Gastrocnemius medialis (tissue), 4 donors: Measurements from ENCODE around the gene SLC25A23. TPM values are rescaled to one million over a fixed set of nuclear protein-coding genes. Genes with fewer than 3 reads are reported as not detected.

Experiments used
- ATAC-seq, 2 donors: fragments of 150-250 bp; one replicate each; pipeline ENCODE4 v1.9.1; 2016
- DNase-seq, 2 donors: peaks; one replicate each; pipeline ENCODE4 v3.0.0-alpha.2; 2019
- H3K27ac ChIP-seq, 4 donors: fragments of 200-600 bp; sonication (generic); 1 replicate in 1 of 4; 2 replicates in 3 of 4; pipeline ENCODE4 v1.5.1; 2016 to 2018; ENCODE audit warnings: mild to moderate bottlenecking in 2 of 4, moderate library complexity in 1 of 4
- H3K27me3 ChIP-seq, 3 donors: fragments of 200-600 bp; sonication (generic) in 2 of 3; 1 replicate in 1 of 3; 2 replicates in 2 of 3; pipeline versions ENCODE4 v1.5.1 to v1.6.0; 2016 to 2019; ENCODE audit warnings: mild to moderate bottlenecking in 1 of 3, moderate library complexity in 1 of 3
- H3K36me3 ChIP-seq, 2 donors: fragments of 200-600 bp; sonication (generic) in 1 of 2; one replicate each; pipeline ENCODE4 v1.5.1; 2017 to 2018
- H3K4me1 ChIP-seq, 2 donors: fragments of 200-600 bp; sonication (generic) in 1 of 2; one replicate each; pipeline ENCODE4 v1.5.1; 2016 to 2017; ENCODE audit warnings: mild to moderate bottlenecking in 2 of 2
- H3K4me3 ChIP-seq, 4 donors: fragments of 200-600 bp; sonication (generic) in 3 of 4; 1 replicate in 1 of 4; 2 replicates in 3 of 4; pipeline ENCODE4 v1.5.1; 2016 to 2019; ENCODE audit warnings: mild to moderate bottlenecking in 2 of 4
- H3K9me3 ChIP-seq, 3 donors: fragments of 200-600 bp; sonication (generic) in 2 of 3; 1 replicate in 1 of 3; 2 replicates in 2 of 3; pipeline ENCODE4 v1.5.1; 2016 to 2019
- POLR2A ChIP-seq, 2 donors: fragments of 450-650 bp; IDR thresholded peaks; one replicate each; pipeline ENCODE4 v1.6.1; 2017; ENCODE audit warnings: antibody characterized with exemption in 2 of 2, mild to moderate bottlenecking in 2 of 2, moderate library complexity in 2 of 2
- in situ Hi-C, 4 donors: fragments of 200-750 bp; cut with MboI; loops; one replicate each; pipeline versions ENCODE4 v1.15.0 to v1.8.0; 2017; ENCODE audit warnings: low sequenced_read_pairs in 4 of 4
- intact Hi-C: fragments of 100-400 bp; cut with DNase I; formaldehyde crosslinking; loops from one replicate; pipeline ENCODE4 v1.15.1; 2023; ENCODE audit warnings: low total_unique reads
- total RNA-seq, 4 donors: library from RNA; depleted of rRNA; stranded (reverse); fragments of >200 nt; gene quantifications; one replicate each; pipeline versions ENCODE4 v1.1.0 to v1.2.3, GENCODE V29; 2016
- TF ChIP-seq, protein P1 (sequence below), 5 experiments: fragments of 450-650 bp in 3 of 5; fragments of 200-600 bp in 2 of 5; sonication (generic) in 2 of 5; IDR thresholded peaks in 4 of 5; conservative IDR thresholded peaks in 1 of 5; 1 replicate in 4 of 5; 2 replicates in 1 of 5; pipeline ENCODE4 v1.5.1; 2016 to 2019; ENCODE audit warnings: antibody characterized with exemption in 5 of 5, mild to moderate bottlenecking in 3 of 5, moderate library complexity in 3 of 5

Gene SLC25A23
- total RNA-seq, 4 donors from 2014 or later: 61.7 to 73.6 (median 65.0) TPM

DNA sequence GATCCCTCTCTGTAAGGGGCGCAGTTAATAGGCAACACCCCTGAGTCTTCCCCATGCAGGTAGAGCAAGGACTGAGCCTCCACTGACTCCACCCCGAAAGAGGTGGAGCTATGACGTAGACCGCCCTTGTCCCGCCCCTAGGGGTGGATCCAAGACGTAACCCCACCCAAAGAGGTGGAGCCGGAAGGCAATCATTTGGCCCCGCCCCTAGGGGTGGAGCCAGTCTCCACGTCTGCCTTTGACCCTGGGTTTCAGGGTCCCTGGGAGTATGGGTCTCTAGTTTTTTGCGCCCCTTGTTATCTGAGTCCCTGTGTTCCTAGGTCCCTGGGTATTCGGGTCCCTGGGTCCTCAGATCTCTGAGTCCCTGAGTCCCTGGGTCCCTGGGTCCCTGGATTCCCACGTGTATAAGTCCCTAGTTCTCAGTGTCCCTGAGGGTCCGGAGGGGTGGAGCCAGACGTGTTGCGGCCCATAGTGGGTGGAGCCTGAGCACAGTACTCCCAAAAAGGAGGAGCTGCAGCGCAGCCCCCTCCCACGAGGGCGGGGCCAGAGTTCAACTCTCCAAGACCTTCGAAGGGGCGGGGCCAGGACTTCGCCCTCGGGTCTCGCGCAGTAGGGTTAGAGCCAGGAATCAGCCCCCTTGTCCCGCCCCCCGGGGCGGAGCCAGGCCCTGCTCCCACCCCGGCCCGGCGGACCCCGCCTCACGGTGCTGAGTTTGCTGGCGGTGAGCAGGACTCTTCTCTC, 16.7 kb upstream of the SLC25A23 start:
- no peaks in the 10 kb centered on the region for H3K9me3 ChIP-seq
- intact Hi-C loops (no loop called here), in situ Hi-C loops (no loop called here)
- peak overlapping the region; percentile 4 to 37 (median 26) for H3K4me3 ChIP-seq
- ATAC-seq: peak in 1 of 2 donors; percentile 87
- no peak for TF ChIP-seq POLR2A (IDR thresholded peaks at IDR 0.05)
- TF ChIP-seq, protein P1, sequence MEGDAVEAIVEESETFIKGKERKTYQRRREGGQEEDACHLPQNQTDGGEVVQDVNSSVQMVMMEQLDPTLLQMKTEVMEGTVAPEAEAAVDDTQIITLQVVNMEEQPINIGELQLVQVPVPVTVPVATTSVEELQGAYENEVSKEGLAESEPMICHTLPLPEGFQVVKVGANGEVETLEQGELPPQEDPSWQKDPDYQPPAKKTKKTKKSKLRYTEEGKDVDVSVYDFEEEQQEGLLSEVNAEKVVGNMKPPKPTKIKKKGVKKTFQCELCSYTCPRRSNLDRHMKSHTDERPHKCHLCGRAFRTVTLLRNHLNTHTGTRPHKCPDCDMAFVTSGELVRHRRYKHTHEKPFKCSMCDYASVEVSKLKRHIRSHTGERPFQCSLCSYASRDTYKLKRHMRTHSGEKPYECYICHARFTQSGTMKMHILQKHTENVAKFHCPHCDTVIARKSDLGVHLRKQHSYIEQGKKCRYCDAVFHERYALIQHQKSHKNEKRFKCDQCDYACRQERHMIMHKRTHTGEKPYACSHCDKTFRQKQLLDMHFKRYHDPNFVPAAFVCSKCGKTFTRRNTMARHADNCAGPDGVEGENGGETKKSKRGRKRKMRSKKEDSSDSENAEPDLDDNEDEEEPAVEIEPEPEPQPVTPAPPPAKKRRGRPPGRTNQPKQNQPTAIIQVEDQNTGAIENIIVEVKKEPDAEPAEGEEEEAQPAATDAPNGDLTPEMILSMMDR (IDR thresholded peaks at IDR 0.05 in 4 of 5, conservative IDR thresholded peaks at IDR 0.05 in 1 of 5): no peak
- H3K4me1 ChIP-seq: no peaks in the 10 kb centered on the region
- peak in 1 of 2 donors; percentile 34 for DNase-seq
- no peaks in the 10 kb centered on the region for H3K36me3 ChIP-seq
- H3K27me3 ChIP-seq: peaks cover 29 to 44% (median 43%) of the 10 kb centered on the region in 3 donors
- H3K27ac ChIP-seq: no peak overlapping the region

DNA sequence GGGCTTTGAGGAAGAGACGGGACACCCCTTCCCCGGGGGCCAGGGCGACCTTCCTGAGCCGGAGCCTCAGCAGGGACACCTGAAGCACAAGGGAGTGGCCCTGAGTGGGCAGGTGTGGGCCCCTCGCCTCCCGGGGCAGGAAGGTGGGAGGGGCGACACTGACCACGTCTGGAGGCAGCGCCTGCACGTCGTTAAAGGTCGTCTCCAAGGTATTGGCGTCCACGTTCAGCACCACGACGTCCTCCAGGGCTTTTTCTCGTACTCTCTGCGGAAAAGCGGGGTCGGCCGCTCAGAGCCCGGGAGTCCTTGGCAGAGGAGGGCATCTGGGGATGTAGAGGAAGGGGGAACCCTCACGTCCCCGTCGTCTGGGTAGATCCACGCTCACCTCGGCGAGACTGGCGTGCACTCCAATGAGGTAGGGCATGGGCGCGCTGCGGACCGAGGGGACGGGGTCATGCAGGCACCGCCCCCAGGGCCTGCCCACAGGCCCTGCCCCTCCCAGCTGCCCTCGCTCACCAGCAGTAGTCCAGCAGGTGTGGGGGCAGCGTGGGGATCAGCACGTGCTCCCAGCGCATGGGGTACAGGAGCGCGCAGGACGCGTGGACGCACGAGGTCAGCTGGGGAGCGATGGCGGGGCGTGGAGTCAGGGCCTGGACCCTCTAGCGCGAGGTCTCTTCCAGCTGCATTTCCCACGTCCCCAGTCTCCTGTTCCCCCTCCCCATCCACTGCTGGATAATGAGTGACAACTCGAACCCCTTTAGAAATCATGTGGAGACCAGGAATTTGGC, 15.9 kb upstream of the SLC25A23 start:
- in situ Hi-C loops: no loop called here
- no peaks in the 10 kb centered on the region for H3K4me1 ChIP-seq
- H3K27ac ChIP-seq: no peak overlapping the region
- peaks cover 29 to 44% (median 43%) of the 10 kb centered on the region in 3 donors for H3K27me3 ChIP-seq
- no peak for DNase-seq
- no peaks in the 10 kb centered on the region for H3K36me3 ChIP-seq
- TF ChIP-seq, protein P1 (IDR thresholded peaks at IDR 0.05 in 4 of 5, conservative IDR thresholded peaks at IDR 0.05 in 1 of 5): no peak
- no peak for TF ChIP-seq POLR2A (IDR thresholded peaks at IDR 0.05)
- ATAC-seq: no peak
- no peaks in the 10 kb centered on the region for H3K9me3 ChIP-seq
- intact Hi-C loops: no loop called here
- no peak overlapping the region for H3K4me3 ChIP-seq

DNA sequence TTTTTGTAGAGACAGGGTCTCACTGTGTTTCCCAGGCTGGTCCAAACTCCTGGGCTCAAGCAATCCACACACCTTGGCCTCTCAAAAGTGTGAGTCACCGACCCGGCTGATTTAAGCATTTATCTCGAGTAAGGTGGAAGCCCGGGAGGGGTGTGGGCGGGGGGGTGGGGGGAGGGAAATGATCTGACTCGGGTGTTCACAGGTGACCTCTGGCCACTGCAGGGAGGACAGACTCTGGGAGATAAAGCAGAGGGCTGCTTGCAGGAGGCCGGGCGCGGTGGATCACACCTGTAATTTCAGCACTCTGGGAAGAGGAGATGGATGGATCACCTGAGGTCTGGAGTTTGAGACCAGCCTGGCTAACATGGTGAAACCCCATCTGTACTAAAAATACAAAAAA, 14.1 kb upstream of the SLC25A23 start:
- DNase-seq: no peak
- no peak overlapping the region for H3K4me3 ChIP-seq
- TF ChIP-seq, protein P1 (IDR thresholded peaks at IDR 0.05 in 4 of 5, conservative IDR thresholded peaks at IDR 0.05 in 1 of 5): no peak
- no peak for TF ChIP-seq POLR2A (IDR thresholded peaks at IDR 0.05)
- no peaks in the 10 kb centered on the region for H3K9me3 ChIP-seq
- H3K4me1 ChIP-seq: no peaks in the 10 kb centered on the region
- ATAC-seq: no peak
- peaks cover 29 to 37% (median 37%) of the 10 kb centered on the region in 3 donors for H3K27me3 ChIP-seq
- no peaks in the 10 kb centered on the region for H3K36me3 ChIP-seq
- in situ Hi-C loops (no loop called here), intact Hi-C loops (no loop called here)
- H3K27ac ChIP-seq: no peak overlapping the region

DNA sequence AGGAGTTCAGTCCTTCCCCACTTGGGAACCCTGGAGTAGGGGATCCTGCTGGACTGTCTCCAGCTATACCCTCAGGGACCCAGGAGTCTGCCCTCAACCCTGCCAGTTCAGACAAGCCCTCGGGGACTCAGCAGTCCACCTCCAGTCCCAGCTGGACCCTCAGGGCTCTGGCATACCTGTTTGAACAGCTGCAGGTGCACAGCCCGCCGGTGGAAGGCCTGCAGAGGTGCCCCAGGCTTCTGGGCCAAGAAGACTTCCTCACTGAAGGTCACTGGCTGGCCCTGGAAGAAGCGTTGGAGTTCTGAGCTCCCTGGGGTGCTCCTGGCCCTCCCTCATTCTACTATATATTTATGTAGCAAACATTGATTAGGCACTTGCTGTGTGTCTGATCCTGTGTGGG, 13.1 kb upstream of the SLC25A23 start:
- H3K36me3 ChIP-seq: no peaks in the 10 kb centered on the region
- peaks cover 29 to 32% (median 31%) of the 10 kb centered on the region in 3 donors for H3K27me3 ChIP-seq
- no peak for TF ChIP-seq POLR2A (IDR thresholded peaks at IDR 0.05)
- TF ChIP-seq, protein P1 (IDR thresholded peaks at IDR 0.05 in 4 of 5, conservative IDR thresholded peaks at IDR 0.05 in 1 of 5): no peak
- ATAC-seq: no peak
- intact Hi-C loops (no loop called here), in situ Hi-C loops (no loop called here)
- no peaks in the 10 kb centered on the region for H3K4me1 ChIP-seq
- no peaks in the 10 kb centered on the region for H3K9me3 ChIP-seq
- no peak for DNase-seq
- no peak overlapping the region for H3K27ac ChIP-seq
- no peak overlapping the region for H3K4me3 ChIP-seq
